Immature natural killer cell (primary cell): ENCODE results near the gene HIPK2. TPM values are rescaled to one million over a fixed set of nuclear protein-coding genes. Genes with fewer than 3 reads are reported as not detected.

Experiments used
- DNase-seq, 3 donors: peaks; one replicate each; pipeline ENCODE4 v3.0.0; 2022; ENCODE audit warnings: mixed read lengths in 1 of 3
- H3K27ac Mint-ChIP-seq, 6 donors: one replicate each; pipeline ENCODE4 v1.8.0; 2020; ENCODE audit warnings: mixed read lengths in 6 of 6, mild to moderate bottlenecking in 5 of 6, inconsistent platforms in 4 of 6, moderate library complexity in 3 of 6
- H3K27me3 Mint-ChIP-seq, 3 donors: one replicate each; pipeline ENCODE4 v1.8.0; 2020 to 2021; ENCODE audit warnings: low read depth in 3 of 3, mild to moderate bottlenecking in 3 of 3, mixed read lengths in 3 of 3, moderate library complexity in 3 of 3, inconsistent platforms in 1 of 3
- H3K36me3 Mint-ChIP-seq, 3 donors: one replicate each; pipeline ENCODE4 v1.8.0; 2020; ENCODE audit warnings: mixed read lengths in 3 of 3, inconsistent platforms in 2 of 3, mild to moderate bottlenecking in 2 of 3
- H3K4me1 Mint-ChIP-seq, 2 donors: one replicate each; pipeline ENCODE4 v1.8.0; 2020; ENCODE audit warnings: inconsistent platforms in 2 of 2, mild to moderate bottlenecking in 2 of 2, mixed read lengths in 2 of 2, moderate library complexity in 1 of 2
- H3K4me3 Mint-ChIP-seq, 5 donors: one replicate each; pipeline ENCODE4 v1.8.0; 2020; ENCODE audit warnings: mild to moderate bottlenecking in 5 of 5, mixed read lengths in 5 of 5, inconsistent platforms in 3 of 5, moderate library complexity in 3 of 5
- H3K9me3 Mint-ChIP-seq, 6 donors: one replicate each; pipeline ENCODE4 v1.8.0; 2020; ENCODE audit warnings: mild to moderate bottlenecking in 6 of 6, mixed read lengths in 6 of 6, inconsistent platforms in 4 of 6, moderate library complexity in 3 of 6
- polyA plus RNA-seq, 3 donors: library from polyadenylated mRNA; unstranded; fragments of 300-500 nt; fragmentation: Illumina TruSeq; gene quantifications; one replicate each; pipeline ENCODE4 v1.2.3, GENCODE V29; 2021

Gene HIPK2
- polyA plus RNA-seq, 3 donors from 2014 or later: 3.5 to 14.2 (median 3.7) TPM

DNA sequence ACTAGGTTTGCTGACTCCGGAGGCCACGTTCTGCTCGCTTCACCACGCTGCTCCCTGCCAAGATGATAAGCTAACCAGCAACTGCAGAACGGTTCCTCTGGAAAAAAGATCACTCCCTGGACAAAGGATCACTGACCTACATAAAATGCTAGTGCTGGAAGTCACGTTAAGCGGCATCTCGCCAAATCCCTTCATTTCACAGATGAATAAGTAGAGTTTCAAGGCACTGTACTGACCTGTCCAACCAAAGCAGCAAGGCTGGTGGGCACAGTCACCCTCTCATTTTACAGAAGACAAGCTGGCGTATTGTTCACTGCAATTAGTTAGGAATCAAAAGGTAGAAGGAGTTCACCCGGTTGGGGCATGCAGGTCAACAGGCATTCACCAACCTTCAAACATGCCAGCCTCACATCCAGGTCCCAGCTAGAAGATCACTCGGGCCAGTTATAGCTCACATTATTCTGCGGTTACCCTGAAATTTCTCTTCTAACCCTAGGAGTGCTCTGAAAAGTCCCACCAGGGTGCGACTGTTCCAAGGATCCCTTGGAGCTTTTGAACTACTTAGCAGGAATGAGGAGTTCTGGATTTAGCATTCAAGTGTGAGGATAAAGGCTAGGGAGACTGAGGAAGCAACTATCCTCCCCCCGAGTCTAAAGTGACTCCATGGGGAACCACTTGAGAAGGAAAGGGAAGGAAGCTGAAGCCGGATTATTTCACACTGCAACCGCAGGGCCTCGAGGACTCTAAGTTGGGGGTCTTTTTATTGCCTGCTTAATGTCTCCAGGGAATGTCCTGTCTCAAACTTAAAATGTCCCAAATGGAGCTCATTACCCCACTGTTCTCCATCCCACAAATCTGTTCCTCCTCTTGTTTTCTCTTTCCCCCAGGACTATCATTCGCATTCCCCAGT, 32.8 kb downstream of the HIPK2 start:
- Mint-ChIP-seq H3K4me3 (no peak overlapping the region), H3K9me3 (no peaks in the 10 kb centered on the region), H3K27me3 (peaks cover 0 to 3% (median 1%) of the 10 kb centered on the region in 3 donors), H3K27ac (peak overlapping the region in 5 of 6 donors; percentile 49 to 68 (median 61)), H3K4me1 (peaks cover 79 to 93% of the 10 kb centered on the region in 2 donors), H3K36me3 (peaks cover 0 to 3% (median 0%) of the 10 kb centered on the region in 3 donors)
- no peak for DNase-seq

DNA sequence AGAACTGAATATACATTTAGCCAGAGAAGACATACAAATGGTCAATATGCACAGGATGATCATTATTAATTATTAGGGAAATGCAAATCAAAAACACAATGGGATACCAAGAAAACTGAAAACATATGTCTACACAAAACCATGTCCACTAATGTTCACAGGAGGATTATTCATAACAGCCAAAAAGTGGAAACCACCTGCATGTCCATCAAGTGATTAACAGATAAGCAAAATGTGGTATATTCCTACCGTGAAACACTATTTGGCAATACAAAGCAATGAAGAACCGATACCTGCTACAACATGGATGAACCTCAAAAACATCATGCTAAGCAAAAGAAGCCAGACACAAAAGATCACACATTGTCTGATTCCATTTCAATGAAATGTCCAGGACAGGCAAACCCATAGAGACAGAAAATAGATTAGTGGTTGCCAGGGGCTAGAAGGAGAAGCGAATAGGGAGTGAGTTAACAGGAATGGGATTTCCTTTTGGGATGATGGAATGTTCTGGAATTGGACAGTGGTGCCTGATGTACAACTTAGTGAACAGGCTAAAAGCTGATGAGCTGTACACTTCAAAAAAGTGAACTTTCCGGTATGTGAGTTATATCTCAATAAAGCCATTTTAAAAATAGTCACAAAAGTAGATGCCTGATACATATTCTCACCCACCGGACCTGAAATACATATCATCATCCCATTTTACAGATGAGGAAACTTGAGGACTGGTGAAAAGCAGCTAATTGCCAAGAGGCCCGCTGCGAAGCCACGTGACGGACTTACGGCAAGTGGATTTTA, 33.6 kb downstream of the HIPK2 start:
- Mint-ChIP-seq H3K27ac (peak overlapping the region; percentile 16 to 64 (median 38)), H3K4me1 (peaks cover 76 to 91% of the 10 kb centered on the region in 2 donors), H3K27me3 (peaks cover 0 to 3% (median 0%) of the 10 kb centered on the region in 3 donors), H3K9me3 (no peaks in the 10 kb centered on the region), H3K36me3 (peaks cover 0 to 3% (median 0%) of the 10 kb centered on the region in 3 donors), H3K4me3 (peak overlapping the region in 2 of 5 donors; percentile 5 to 18)
- DNase-seq: no peak

DNA sequence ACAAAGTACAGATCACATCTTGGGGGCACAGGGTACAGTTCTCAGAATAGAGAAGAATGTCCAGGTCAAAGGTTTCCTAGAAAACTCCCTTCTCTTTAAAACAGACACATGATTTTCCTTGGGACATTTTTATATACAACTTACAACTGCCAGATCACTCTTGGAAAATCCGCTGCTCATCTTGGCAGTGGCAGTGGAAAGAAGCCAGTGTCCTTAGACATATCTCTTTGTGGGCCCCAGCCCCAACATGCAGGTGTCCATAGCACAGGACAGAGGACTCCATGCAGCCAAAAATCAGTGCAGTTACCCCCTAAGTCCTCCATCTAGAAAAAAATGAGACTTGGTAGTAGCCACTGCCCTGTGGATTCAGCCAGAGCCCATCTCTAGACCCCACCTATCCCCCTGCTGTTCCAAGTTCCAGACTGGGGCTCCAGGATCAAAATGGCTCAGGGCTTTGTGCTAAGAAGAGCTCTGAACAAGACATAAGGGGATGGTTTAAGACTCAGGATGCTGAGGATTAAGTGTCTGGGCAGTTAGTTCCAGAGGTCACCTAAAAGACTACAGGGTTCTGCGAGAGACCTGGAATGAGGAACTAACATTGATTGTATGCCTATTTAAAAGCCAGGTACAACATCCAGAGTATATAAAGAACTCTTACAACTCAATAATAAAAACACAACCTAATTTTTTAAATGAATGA, 34.4 kb downstream of the HIPK2 start:
- Mint-ChIP-seq H3K9me3 (no peaks in the 10 kb centered on the region), H3K27me3 (peaks cover 0 to 3% (median 0%) of the 10 kb centered on the region in 3 donors), H3K27ac (peak overlapping the region in 5 of 6 donors; percentile 32 to 64 (median 41)), H3K4me3 (peak overlapping the region in 2 of 5 donors; percentile 5 to 18), H3K4me1 (peaks cover 77 to 91% of the 10 kb centered on the region in 2 donors), H3K36me3 (peaks cover 0 to 3% (median 0%) of the 10 kb centered on the region in 3 donors)
- DNase-seq: no peak

DNA sequence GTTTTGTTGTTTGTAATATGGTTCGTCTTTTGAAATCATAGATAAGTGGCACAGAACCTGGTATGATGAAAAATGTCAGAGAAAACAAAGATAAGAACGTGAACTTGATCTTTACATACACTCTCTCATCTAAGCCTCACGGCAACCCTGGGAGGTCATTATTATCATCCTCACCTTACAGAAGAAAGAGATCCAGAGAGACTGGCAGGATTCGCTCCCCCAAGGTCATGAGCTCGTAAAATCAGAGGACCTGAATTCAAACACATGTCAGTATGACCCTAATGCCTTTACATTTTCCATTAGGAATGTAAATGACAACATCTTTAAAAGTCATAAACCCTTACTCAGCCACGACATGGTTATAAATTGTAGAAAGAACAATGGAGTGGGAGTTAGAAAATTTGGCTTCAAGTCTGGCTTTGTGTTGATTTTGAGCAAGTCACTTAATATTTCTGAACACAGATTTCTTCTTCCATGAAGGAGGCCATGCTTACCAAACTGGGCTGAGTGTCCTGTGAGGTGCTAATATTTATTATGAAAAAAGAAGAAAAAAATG, 35.9 kb downstream of the HIPK2 start:
- no peak for DNase-seq
- no peak overlapping the region for H3K4me3 Mint-ChIP-seq
- H3K27me3 Mint-ChIP-seq: no peaks in the 10 kb centered on the region
- no peaks in the 10 kb centered on the region for H3K9me3 Mint-ChIP-seq
- peaks cover 81 to 95% of the 10 kb centered on the region in 2 donors for H3K4me1 Mint-ChIP-seq
- peak overlapping the region in 5 of 6 donors; percentile 0 to 41 (median 19) for H3K27ac Mint-ChIP-seq
- H3K36me3 Mint-ChIP-seq: peaks cover 0 to 3% (median 0%) of the 10 kb centered on the region in 3 donors

DNA sequence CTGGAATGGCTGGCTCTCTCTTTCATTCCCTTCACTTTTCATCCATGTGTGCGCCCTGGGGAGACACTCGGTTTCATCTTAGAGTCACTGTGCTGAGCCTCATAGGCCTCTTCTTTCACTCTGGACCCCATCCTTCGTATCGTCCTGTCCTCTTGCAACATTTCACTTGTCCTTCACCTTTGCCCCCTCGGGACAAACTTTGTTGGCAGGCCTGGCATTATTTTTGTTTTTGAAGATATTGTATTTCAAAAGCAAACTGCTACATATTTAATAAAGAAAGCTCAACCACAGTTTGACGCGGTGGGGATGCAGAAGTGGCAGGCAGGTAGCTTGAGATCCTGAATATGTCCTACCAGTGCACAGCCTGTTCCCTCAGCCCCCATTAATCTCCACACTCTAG, 36.6 kb downstream of the HIPK2 start:
- H3K27me3 Mint-ChIP-seq: no peaks in the 10 kb centered on the region
- peaks cover 81 to 95% of the 10 kb centered on the region in 2 donors for H3K4me1 Mint-ChIP-seq
- H3K27ac Mint-ChIP-seq: peak overlapping the region in 5 of 6 donors; percentile 0 to 43 (median 19)
- no peak overlapping the region for H3K4me3 Mint-ChIP-seq
- peaks cover 0 to 3% (median 0%) of the 10 kb centered on the region in 3 donors for H3K36me3 Mint-ChIP-seq
- DNase-seq: no peak
- H3K9me3 Mint-ChIP-seq: no peaks in the 10 kb centered on the region

DNA sequence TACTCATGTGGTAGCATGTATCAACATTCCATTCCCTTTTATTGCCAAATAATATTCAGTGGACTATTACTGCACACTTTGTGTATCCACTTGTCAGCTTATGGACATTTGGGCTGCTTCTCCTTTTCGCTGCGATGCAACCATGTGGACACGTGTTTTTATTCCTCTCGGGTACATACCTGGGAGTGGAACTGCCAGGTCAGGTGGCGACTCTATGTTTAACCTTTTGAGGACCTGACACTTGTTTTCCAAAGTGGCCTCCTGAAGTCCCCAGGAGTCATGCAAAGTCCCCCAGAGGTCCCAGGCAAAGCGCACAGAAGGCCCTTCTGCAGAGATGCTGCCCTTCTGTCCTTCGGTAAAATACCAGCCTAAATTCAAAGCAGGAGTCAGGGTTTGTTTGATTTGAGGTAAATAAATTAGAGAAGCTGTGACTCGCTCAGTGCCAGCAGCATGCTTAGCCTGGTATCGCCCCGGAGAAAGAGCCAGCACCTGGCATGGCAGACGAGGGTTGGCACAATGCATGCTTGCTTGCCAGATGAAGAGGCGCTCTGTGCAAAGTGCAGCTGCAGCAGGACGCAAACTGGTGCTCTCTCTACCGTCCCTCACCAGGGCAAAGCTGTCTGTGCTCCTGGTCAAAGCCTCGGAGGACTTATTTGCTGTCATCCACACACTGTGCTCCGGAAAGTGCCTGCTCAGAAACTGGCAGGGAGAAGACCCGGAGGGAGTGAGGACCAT, 37.8 kb downstream of the HIPK2 start:
- no peaks in the 10 kb centered on the region for H3K9me3 Mint-ChIP-seq

DNA sequence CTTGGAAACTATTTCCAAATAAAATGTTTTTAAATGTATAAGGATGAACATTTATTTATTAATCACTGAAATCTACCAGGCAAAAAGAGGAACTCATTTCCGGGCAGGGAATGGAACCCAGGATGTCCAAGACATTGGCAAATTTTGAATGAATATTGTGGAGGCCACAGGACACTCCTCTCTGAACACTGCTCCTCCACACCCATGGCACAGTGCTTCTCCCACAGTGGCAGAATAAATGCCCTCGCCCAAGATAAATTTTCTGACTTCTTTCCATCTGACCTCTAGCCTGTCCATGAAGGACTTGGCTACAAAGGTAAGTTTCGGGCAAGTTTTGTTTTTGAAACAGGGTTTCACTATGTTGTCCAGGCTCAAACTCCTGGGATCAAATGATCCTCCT, 39.0 kb downstream of the HIPK2 start:
- Mint-ChIP-seq H3K4me3 (no peak overlapping the region), H3K27me3 (peaks cover 0 to 4% (median 0%) of the 10 kb centered on the region in 3 donors), H3K4me1 (peaks cover 81 to 95% of the 10 kb centered on the region in 2 donors), H3K9me3 (no peaks in the 10 kb centered on the region), H3K36me3 (peaks cover 0 to 3% (median 0%) of the 10 kb centered on the region in 3 donors), H3K27ac (peak overlapping the region in 5 of 6 donors; percentile 20 to 79 (median 36))
- DNase-seq: no peak

More for the DNA sequence above, 37.8 kb downstream of the HIPK2 start:
- DNase-seq: no peak
- Mint-ChIP-seq H3K36me3 (peaks cover 0 to 3% (median 0%) of the 10 kb centered on the region in 3 donors), H3K4me1 (peaks cover 81 to 95% of the 10 kb centered on the region in 2 donors), H3K27me3 (peaks cover 0 to 4% (median 0%) of the 10 kb centered on the region in 3 donors), H3K4me3 (no peak overlapping the region), H3K27ac (peak overlapping the region in 3 of 6 donors; percentile 15 to 19 (median 15))

DNA sequence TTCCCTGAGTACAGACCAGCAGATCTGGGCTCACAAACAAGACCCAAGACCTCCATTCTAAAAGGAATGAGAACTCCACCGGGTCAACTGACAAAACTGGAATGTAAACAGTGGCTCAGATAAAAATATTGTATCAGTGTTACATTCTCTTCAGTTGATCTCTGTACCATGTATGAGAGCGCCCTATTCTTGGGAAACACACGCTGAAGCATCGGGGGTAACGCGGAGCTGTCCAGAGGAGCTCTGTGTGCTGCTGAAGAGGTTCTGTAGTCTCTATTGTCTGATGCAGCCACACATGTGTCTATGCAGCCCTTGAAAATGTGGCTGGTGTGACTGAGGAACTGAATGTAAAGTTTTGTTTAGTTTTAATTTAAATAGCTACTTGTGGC, 39.7 kb downstream of the HIPK2 start:
- H3K4me3 Mint-ChIP-seq: no peak overlapping the region
- peak overlapping the region; percentile 32 to 87 (median 71) for H3K27ac Mint-ChIP-seq
- H3K4me1 Mint-ChIP-seq: peaks cover 77 to 95% of the 10 kb centered on the region in 2 donors
- no peak for DNase-seq
- peaks cover 0 to 3% (median 0%) of the 10 kb centered on the region in 3 donors for H3K36me3 Mint-ChIP-seq
- H3K27me3 Mint-ChIP-seq: peaks cover 0 to 4% (median 0%) of the 10 kb centered on the region in 3 donors
- no peaks in the 10 kb centered on the region for H3K9me3 Mint-ChIP-seq

DNA sequence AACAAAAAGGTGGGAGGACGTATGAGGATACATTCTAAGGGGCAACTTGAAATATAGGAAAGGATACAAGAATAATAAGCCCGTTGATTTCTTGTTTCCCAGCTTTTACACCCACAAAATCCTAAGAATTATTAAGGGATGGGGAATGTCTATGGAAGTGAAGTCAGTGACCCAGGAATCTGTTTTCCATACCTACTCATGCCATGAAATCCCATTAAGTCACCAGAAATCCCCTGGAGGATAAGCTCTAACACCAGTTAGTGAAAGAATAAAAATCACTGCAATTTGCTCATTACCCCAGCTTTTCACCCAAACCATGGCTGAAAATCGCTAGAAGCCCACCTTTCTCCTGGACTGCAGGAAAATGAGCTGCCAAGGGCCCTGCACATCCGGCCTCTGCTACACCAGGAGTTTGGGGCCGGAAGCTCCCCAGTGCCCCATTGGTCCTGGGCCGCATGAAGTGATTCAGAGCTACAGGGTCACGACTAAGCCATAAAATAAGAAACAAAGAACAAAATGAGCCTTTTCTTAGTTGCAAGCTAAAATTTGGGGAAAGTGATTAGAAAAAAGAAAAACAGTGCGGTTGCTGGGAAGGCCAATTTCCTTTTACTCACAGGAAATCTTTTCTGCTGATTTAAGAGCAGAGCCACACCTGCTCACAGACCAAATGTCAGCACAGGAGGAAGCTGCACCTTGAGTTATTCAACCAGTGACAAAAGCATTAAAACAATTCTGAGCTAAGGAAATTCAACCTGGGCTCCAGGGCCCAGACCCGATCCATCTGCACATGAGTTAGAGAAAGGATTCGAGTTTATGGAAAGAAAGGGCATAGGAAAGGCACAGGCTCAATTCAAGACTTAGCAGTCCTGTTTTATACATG, 40.3 kb downstream of the HIPK2 start:
- H3K4me1 Mint-ChIP-seq: peaks cover 78 to 95% of the 10 kb centered on the region in 2 donors
- H3K9me3 Mint-ChIP-seq: no peaks in the 10 kb centered on the region
- H3K4me3 Mint-ChIP-seq: peak overlapping the region in 4 of 5 donors; percentile 36 to 49 (median 42)
- peak overlapping the region; percentile 32 to 87 (median 71) for H3K27ac Mint-ChIP-seq
- DNase-seq: no peak
- H3K36me3 Mint-ChIP-seq: peaks cover 0 to 3% (median 0%) of the 10 kb centered on the region in 3 donors
- peaks cover 0 to 4% (median 0%) of the 10 kb centered on the region in 3 donors for H3K27me3 Mint-ChIP-seq

DNA sequence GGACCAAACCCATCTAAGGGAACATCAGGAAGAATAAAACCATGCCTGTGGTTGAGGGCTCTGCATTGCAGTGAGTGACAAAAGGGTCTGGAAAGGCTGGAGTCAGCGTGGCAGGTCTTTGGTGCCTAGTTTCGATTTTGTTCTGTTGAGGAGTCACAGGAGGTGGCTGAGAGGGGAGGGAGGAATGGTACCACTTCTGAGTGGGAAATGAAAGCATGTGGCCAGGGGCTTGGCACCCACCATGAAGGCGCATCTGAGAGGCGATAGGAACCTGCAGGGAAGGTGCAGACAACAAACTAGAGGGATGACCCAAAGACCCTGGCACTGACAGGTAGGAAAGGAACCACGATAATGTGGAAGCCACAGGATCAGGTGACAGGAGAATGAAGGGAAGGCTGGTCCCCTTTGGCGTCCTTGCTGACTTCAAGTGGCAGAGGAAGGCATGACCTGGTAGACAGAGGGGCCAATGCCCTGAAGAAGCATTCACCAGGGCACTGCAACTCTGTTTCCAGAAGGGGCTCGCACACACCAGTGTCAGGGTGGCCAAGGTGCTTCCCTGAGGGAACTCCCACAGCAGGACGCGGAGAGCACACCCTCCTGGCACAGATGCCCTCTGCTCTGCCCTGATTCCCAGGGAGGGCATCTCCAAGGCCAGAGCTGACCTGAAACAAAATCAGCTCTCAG, 41.7 kb downstream of the HIPK2 start:
- Mint-ChIP-seq H3K36me3 (no peaks in the 10 kb centered on the region), H3K27ac (peak overlapping the region; percentile 46 to 94 (median 79))

DNA sequence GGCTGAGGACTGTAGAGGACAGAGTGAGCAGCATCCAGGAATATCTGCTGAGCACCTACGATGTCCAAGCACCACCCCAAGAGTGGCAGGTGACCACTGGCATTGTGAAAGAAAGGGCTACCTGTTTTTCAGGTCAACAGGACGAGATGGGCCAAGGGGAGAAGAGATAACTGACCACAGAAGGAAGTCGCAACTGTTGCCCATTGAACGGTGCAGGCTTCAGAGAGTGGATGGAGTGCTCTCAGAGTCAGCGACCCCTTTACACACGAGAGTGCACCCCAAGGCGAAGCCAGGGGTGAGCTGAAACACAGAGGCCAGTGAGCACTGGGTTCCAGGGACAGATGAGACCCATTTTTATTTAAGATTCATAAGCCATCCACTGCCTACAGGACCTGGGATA, 42.3 kb downstream of the HIPK2 start:
- peaks cover 0 to 4% (median 0%) of the 10 kb centered on the region in 3 donors for H3K27me3 Mint-ChIP-seq
- no peaks in the 10 kb centered on the region for H3K9me3 Mint-ChIP-seq
- no peaks in the 10 kb centered on the region for H3K36me3 Mint-ChIP-seq
- peak overlapping the region; percentile 62 to 94 (median 79) for H3K27ac Mint-ChIP-seq
- peaks cover 90 to 98% of the 10 kb centered on the region in 2 donors for H3K4me1 Mint-ChIP-seq
- H3K4me3 Mint-ChIP-seq: peak overlapping the region; percentile 42 to 79 (median 48)
- DNase-seq: no peak

More for the DNA sequence above, 41.7 kb downstream of the HIPK2 start:
- peak in 2 of 3 donors; percentile 14 to 18 for DNase-seq
- peak overlapping the region; percentile 42 to 79 (median 48) for H3K4me3 Mint-ChIP-seq
- H3K27me3 Mint-ChIP-seq: peaks cover 0 to 4% (median 0%) of the 10 kb centered on the region in 3 donors
- no peaks in the 10 kb centered on the region for H3K9me3 Mint-ChIP-seq
- H3K4me1 Mint-ChIP-seq: peaks cover 86 to 95% of the 10 kb centered on the region in 2 donors
